KMS-11 (cell line): ENCODE measurements around the gene ZNF827.

Experiments
- H2AFZ ChIP-seq: fragments of 200-600 bp; sonication (generic); 2 replicates; pipeline ENCODE4 v1.6.1; 2016; ENCODE audit warnings: antibody characterized with exemption, mixed run types, low read depth
- H3K27ac ChIP-seq: fragments of 200-600 bp; sonication (generic); 2 replicates; pipeline ENCODE4 v1.6.1; 2016; ENCODE audit warnings: mild to moderate bottlenecking, mixed run types
- H3K27me3 ChIP-seq: fragments of 200-600 bp; sonication (generic); 2 replicates; pipeline ENCODE4 v1.6.1; 2017; ENCODE audit warnings: mild to moderate bottlenecking, low read depth, mixed run types, moderate library complexity; ENCODE audit not compliant: insufficient read depth
- H3K36me3 ChIP-seq: fragments of 200-600 bp; sonication (generic); 2 replicates; pipeline ENCODE4 v1.6.1; 2017; ENCODE audit warnings: mild to moderate bottlenecking, mixed run types; ENCODE audit not compliant: insufficient read depth
- H3K4me1 ChIP-seq: fragments of 200-600 bp; sonication (generic); 2 replicates; pipeline ENCODE4 v1.6.1; 2016; ENCODE audit warnings: mild to moderate bottlenecking, low read depth, mixed run types; ENCODE audit not compliant: poor library complexity, severe bottlenecking
- H3K4me2 ChIP-seq: fragments of 200-600 bp; sonication (generic); 2 replicates; pipeline ENCODE4 v1.7.0; 2016; ENCODE audit warnings: mild to moderate bottlenecking, mixed run types
- H3K4me3 ChIP-seq: fragments of 200-600 bp; sonication (generic); IDR thresholded peaks from 2 replicates; pipeline ENCODE4 v1.6.1; 2017; ENCODE audit warnings: low read depth, low read length, mixed read lengths; ENCODE audit not compliant: insufficient read depth
- H3K79me2 ChIP-seq: fragments of 200-600 bp; sonication (generic); 2 replicates; pipeline ENCODE4 v1.6.1; 2016; ENCODE audit warnings: low read depth, mixed run types; ENCODE audit not compliant: insufficient read depth
- H3K9ac ChIP-seq: fragments of 200-600 bp; sonication (generic); 2 replicates; pipeline ENCODE4 v1.6.1; 2016; ENCODE audit warnings: mild to moderate bottlenecking, mixed run types
- H4K20me1 ChIP-seq: fragments of 200-600 bp; sonication (generic); 2 replicates; pipeline ENCODE4 v1.6.1; 2016; ENCODE audit warnings: mild to moderate bottlenecking, mixed run types; ENCODE audit not compliant: insufficient read depth
- CTCF ChIP-seq: fragments of 200-600 bp; sonication (generic); conservative IDR thresholded peaks from 2 replicates; pipeline ENCODE4 v1.6.1; 2017; ENCODE audit warnings: low read depth, mild to moderate bottlenecking, antibody characterized with exemption, low read length, moderate library complexity, mixed read lengths

The ZNF827 gene

DNA sequence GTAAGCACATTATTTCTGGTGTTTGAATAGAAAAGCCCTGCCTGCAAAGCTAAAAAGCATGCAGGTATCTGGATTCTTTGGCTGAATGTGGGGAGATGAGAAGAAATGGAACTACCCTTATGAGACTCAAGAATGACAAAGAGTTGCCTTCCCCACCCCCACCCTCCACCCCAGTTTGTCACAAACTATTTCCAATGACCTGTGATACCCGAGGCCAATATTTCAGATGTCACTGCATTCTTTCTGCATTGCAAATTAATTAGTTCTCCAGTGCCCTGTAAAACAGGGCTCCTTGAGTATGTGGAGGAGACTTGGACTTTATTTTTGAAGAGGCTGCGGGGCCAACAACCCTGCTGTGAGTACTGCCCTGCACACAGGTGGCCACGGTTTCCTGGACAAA, 116.4 kb downstream of the ZNF827 start:
- H3K9ac ChIP-seq: no peak overlapping the region
- no peak overlapping the region for H3K4me3 ChIP-seq
- no peak for TF ChIP-seq CTCF
- H3K4me1 ChIP-seq: peaks cover 35% of the 10 kb centered on the region
- no peak overlapping the region for H2AFZ ChIP-seq
- no peak overlapping the region for H3K4me2 ChIP-seq
- no peaks in the 10 kb centered on the region for H4K20me1 ChIP-seq
- H3K27ac ChIP-seq: no peak overlapping the region
- H3K79me2 ChIP-seq: no peaks in the 10 kb centered on the region
- H3K27me3 ChIP-seq: no peaks in the 10 kb centered on the region
- no peaks in the 10 kb centered on the region for H3K36me3 ChIP-seq

DNA sequence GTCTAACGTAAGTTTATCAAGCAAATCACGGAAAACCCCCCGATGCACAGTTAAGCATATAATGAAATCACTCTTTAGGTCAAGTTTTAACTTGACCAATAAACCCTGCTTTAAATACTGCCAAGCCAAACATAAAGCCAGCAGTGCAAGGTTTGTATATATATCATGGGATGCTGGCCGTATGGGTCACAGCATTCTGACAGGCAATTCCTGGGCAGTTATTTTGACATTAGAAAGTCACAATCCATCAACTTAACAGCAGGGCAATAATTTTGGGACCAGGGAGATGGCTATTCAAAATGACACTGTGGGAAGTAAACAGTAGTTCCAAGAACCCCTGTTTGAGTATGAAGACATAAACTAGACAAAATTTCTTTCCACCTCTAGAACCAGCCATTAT, 116.9 kb downstream of the ZNF827 start:
- no peaks in the 10 kb centered on the region for H3K79me2 ChIP-seq
- no peak overlapping the region for H3K9ac ChIP-seq
- no peak for TF ChIP-seq CTCF
- no peaks in the 10 kb centered on the region for H3K36me3 ChIP-seq
- H2AFZ ChIP-seq: no peak overlapping the region
- peaks cover 35% of the 10 kb centered on the region for H3K4me1 ChIP-seq
- no peak overlapping the region for H3K27ac ChIP-seq
- no peaks in the 10 kb centered on the region for H4K20me1 ChIP-seq
- no peak overlapping the region for H3K4me3 ChIP-seq
- H3K27me3 ChIP-seq: no peaks in the 10 kb centered on the region
- H3K4me2 ChIP-seq: no peak overlapping the region

GRCh38 chr4:145820407-145820806, 118.2 kb downstream of the ZNF827 start:
- peak overlapping the region; percentile 56 for H3K27ac ChIP-seq
- TF ChIP-seq CTCF: no peak

GRCh38 chr4:145819853-145820181, 118.8 kb downstream of the ZNF827 start:
- peaks cover 39% of the 10 kb centered on the region for H3K4me1 ChIP-seq
- no peak for TF ChIP-seq CTCF
- H3K9ac ChIP-seq: no peak overlapping the region
- H3K79me2 ChIP-seq: no peaks in the 10 kb centered on the region
- H2AFZ ChIP-seq: no peak overlapping the region
- peak overlapping the region; percentile 53 for H3K4me2 ChIP-seq
- H3K4me3 ChIP-seq: no peak overlapping the region
- H3K36me3 ChIP-seq: no peaks in the 10 kb centered on the region
- H4K20me1 ChIP-seq: no peaks in the 10 kb centered on the region
- no peaks in the 10 kb centered on the region for H3K27me3 ChIP-seq
- peak overlapping the region; percentile 56 for H3K27ac ChIP-seq

More at GRCh38 chr4:145820407-145820806, 118.2 kb downstream of the ZNF827 start:
- no peaks in the 10 kb centered on the region for H4K20me1 ChIP-seq
- no peak overlapping the region for H2AFZ ChIP-seq
- H3K27me3 ChIP-seq: no peaks in the 10 kb centered on the region
- peak overlapping the region; percentile 53 for H3K4me2 ChIP-seq
- peaks cover 39% of the 10 kb centered on the region for H3K4me1 ChIP-seq
- no peak overlapping the region for H3K9ac ChIP-seq
- H3K36me3 ChIP-seq: no peaks in the 10 kb centered on the region
- H3K4me3 ChIP-seq: no peak overlapping the region
- no peaks in the 10 kb centered on the region for H3K79me2 ChIP-seq
